HG02571 (cell line): ENCODE data around the gene ADAM12.

ENCODE experiments used
- ATAC-seq: cut with Tn5 transposase; IDR thresholded peaks from one replicate; pipeline ENCODE4 v1.9.1; 2021; ENCODE audit warnings: mild to moderate bottlenecking, moderate library complexity; ENCODE audit not compliant: unreplicated experiment

ADAM12 gene

DNA sequence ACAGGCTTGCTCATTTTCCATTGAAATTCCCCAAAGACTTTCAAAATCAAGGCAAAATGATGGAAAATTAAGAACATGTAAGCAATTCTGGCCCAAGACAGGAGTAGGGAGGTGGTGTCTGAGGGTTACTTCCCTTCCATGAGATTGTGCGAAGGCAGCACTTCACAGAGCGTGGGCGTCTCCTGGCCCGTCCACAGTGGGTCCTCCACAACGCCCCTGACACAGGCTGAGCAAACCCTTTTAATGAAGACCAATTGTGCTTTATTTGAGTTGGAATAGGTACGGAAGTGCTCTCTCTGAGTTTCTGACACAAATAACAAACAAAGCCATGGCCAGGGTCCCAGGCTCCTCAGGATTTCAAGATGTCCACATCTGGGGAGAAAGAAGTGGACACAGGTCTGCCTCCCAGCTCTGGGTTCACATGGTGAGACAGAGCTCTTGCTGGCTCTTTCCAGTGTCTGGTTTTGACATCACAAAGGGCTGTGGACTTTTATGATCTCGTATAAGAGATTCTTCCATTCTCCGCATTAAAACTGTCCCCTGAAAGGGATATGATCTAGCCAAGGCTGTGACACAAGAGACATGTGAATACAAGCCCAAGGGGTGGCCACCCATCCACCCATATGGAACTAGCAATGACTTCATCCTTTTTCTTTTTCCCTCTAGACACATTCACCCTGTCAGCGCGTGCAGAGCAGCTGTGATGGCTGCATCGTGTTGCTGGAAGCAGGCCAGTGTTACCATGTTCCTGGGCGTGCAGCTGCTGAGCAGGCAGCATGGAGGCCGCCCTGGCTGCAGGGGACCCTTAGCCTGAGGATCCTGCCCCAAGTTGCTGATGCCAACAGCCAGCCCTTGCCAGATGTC, 145.6 kb downstream of the ADAM12 start:
- no peak for ATAC-seq

DNA sequence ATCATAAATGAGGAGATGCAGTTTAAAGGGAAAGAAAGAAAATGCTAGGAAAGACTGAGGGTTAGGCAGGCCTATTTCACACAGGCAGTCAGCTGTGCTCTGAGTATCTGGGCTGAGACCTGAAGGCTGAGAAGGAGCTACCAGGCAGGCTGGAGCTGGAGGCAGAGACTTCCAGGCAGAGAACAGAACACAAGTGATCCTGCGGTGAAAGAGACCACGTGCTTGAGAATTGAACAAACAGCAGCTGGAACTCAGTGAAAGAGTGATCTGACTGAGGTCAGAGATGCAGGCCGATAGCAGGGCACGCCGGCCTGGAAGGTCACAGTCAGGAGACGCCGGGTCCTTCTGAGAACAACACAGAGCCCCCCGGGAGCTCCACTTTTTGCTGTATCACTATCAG, 147.8 kb downstream of the ADAM12 start:
- ATAC-seq, result no peak

DNA sequence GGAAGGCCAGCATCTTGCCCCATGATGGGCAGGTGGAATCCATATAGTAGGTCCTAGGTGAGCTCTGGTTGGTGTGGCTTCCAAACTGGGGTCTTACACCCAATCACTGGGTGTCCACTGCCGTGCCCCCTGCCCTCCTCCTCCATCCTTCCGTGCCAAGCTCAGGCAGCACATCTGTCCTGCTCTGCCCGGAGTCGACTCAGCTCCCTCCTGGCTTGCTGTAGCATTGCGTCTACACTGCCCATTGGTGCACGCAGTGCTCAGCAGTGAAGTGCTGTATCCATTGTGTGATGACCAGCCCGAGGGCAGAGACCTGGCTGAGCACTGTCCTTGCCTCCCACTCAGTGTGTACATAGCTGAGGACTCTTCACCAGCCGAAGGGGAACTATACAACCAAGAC, 148.4 kb downstream of the ADAM12 start:
- no peak for ATAC-seq

DNA sequence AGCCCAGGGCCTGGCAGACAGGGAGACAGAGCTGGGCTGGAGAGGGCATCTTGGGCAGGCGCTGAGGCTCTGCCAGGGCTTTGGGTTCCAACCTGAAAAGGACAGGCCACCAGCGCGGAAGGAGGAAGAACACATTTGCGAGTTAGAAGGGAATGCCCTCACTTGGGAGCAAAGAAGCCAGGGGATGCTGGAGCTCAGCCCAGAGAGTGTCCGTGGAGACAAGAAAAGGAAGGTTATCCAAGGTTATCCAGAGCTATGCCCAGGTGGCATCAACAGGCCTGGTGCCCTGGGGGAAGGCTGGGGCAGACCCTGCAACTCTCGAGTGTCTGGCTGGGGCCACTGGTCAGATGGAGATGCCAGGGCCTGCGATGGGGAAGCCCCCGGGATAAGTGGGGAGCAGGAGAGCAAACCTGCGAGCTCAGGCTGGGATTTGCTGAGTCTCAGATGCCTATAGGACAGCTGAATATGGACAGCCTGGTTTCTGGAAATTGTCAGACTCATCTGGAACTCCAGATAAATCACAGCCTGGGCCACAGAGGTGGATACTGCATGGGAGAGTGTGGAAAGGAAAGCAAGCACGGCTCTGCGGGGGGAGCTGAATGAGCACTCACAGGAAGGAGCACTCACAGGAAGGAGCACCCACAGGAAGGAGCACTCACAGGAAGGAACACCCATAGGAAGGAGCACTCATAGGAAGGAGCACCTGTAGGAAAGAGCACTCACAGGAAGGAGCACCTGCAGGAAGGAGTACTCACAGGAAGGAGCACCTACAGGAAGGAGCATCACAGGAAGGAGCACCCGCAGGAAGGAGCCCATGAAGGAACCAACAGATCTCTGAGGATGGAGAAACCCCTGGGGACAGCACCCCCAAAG, 152.1 kb downstream of the ADAM12 start:
- ATAC-seq, result no peak

DNA sequence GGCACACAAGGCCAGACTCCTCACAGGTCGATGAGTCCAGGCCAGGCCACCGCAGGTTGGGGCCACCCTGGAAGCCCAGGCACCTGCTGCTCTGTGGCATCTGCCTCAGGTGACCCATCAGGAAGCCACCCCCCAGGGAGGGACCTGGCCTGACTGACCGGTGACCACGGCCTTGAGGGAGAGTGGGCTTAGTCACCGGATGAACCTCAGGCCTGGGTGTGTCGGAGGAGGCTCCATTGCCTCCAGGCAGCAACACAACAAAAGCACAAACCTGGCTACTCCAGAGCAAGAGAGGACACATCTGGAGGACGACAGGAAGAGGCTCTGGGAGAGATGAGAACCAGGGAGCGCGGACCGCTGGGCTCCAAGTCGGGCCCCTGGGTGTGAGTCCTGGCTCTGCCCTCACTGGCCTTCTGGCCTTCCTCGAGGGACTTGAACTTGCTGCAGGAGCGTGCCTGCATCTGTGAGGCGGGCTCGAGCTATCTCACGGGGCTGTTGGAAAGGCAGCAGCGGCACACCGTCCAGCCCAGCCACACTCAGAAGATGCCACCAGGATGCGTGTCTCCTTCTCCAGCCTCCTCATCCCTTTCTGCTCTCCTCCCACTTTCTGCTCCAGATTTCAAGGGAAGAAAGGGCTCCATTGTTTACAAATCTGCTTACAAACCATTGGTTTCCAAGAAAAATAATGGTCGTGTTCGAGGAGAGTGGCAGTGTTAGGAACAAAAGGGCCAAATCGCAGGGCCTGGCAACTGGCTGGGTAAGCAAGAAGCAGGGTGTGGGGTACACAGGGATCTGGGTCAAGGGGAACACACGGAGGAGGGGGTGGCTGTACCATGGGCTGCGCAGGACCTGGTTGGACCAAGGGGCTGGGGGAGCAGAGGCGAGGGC, 152.9 kb downstream of the ADAM12 start:
- no peak for ATAC-seq

DNA sequence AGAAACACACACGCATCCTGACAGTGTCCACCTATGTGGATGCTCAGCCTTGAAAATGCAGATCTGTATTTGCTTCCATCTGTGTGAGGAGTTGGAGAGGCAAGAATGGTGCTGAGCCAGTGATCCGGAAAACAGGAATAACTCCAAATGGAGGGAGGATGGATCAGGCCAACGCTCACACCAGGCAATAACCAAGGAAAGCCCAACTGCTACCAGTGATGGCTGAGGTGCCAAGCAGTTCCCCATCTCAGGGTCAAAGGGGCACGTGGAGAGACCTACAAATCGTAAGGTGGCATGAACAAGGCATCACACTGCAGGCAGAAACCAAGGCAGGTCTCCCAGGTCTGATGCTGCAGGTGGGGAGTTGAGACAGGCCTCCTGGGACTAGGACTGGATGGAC, 153.6 kb downstream of the ADAM12 start:
- no peak for ATAC-seq

DNA sequence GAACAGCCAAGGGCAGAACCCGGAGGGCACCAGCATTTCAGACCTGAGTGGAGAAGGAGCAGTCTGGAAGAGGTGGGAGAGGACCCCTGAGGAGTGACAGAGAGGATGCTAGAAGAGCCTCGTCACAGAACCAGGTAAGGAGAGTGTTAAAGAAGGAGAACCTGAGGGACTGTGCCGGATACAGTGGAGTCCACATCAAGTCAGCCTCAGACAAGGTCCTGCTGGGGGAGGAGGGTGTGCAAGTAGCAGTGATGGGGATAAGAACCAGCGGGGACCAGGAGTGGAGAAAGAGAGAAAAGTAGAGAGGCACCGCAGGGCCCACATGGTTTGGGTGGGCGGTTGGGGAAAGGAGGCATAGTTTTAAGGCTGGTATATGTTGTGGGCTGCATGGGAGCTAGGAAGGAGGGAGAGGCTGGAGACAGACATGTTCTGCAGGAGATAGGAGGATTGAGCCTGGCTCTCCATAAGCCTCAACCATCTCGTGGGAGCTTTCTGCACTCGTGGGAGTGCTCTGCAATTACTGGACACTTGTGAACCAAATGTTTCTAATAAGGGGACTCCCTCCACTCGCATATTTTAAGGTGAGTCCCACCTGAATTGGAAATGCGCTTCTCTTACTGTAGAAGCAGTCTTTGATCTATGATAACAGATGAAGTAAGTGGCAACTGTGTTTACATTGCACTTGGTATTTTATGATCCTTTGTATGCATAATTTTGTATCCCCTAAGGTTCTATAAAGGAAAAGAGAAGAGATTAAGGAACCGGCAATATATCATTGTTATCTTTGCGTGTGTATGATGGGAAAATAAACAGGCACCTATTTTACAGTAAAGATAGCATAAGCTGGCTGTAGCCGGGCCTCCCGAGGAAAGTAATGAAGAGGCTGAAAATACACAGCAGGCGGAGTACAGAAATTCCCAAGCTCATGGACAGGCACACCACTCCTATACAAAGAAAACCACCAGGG, 154.8 kb downstream of the ADAM12 start:
- no peak for ATAC-seq

DNA sequence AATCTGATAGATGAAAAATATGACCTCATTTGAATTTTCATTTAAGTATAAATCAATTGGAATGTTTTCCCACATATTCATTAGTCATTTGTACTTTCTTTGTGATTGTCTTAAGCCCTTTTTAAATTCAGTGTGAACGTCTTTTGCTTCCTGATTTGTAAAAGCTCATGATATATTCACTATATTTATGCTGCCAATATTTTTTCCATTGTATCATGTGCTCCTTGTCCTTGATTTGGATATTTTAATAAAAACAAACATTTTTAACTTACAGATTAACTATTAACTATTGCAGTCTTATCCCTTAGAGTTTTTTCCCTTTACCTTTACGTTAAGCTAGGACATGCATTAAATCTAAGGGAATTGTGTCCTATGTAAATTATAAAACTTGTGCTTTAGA, 157.7 kb downstream of the ADAM12 start:
- ATAC-seq, result no peak

DNA sequence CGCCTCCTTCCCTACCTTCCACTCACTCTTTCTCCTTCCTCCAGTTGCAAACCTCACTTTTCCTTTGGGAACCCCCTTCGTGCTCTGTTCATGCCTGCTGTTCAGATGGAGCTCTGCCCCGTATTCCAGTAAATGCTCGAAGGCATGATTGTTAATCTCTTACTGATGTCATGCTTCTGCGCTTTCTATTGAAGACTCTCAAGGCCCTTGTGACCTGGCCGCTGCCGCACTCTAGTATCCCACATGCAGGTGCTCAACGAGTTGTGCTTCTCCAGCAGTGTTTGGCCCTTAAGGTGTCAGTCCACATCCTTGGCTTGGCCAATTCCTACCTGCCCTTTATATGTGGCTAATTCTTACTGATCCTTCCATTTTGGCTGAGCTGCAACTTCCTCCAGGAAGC, 158.6 kb downstream of the ADAM12 start:
- no peak for ATAC-seq

DNA sequence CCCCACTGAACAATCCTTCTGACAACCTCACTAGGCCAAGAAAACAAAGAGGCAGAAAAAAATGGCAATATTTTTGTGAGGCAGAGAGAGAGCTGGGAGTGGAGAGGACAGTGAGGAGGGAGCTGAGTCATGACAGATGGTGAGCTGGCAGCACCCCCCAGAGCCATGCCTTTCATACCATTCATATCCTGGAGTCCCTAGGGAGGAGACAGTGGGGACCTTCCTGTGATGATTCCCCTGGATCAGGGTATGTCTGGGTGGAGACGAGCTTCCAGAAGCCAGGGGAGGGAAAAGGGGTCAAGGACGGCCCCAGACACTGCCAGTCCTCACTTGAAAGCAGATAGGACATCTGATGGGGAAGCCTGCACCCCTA, 160.5 kb downstream of the ADAM12 start:
- no peak for ATAC-seq

DNA sequence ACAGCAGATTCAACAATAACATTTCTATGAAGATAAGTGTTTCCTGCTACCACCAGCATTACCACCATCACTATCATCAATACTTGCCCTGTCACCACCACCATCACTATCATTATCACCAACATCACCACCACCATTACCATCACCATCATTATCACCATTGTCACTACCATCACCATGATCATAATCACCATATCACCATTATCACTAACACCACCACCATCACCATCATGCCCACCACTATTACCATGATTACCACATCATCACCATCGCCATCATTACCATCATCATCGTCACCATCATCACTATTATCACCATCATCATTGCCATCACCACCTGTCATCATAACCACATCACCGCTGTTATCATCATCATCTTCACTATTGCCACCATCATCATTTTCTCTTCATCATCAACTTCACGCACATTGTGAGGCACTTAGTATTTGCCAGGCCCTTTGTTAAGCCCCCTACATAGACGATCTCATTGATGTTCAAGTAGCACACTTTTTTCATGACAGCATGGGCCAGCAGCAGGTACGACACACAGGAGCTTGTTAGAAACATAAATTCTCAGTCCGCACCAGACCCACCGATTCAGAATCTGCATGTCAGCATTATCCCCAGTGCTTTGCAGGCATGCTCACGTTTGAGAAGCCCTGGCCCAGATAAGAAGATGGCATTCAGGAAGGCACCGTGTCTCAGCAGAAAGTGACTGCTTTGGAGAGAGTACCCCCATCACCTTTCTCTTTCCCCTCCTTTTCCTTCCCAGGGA, 161.1 kb downstream of the ADAM12 start:
- no peak for ATAC-seq

DNA sequence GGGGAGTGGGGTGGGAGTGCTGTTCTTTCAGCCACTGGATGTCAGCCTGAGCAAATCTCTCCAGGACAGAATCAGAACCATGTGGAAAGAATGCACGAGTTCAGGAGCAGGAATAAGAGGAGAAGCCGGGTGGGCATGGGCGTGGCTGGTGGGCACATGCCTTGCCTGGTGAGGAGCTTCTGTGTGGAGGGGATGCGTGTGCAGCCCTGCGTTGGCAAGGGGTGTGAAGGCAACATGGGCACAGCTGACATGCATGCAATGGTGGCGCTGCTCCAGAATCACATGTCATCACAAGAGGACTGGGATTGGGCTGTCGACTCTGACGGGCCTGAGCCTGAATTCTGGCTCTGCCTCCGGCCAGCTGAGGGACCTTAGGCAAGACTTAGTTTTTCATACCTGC, 162.1 kb downstream of the ADAM12 start:
- no peak for ATAC-seq

DNA sequence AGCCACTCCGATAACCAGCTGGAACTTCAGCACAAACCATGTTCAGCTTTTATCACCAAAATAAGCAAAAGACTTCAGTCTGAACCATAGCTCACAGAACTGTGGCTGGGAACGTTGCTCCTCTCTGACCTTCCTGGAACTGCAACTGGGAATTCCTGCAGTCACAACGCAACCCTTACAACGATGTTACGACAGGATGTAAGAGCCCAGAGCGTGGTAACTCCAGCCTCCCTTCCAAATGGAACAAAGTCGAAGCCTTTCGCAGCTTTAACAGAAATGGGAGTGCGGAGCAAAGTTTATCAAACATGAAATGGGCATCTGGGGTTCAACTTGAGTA, 162.6 kb downstream of the ADAM12 start:
- no peak for ATAC-seq

DNA sequence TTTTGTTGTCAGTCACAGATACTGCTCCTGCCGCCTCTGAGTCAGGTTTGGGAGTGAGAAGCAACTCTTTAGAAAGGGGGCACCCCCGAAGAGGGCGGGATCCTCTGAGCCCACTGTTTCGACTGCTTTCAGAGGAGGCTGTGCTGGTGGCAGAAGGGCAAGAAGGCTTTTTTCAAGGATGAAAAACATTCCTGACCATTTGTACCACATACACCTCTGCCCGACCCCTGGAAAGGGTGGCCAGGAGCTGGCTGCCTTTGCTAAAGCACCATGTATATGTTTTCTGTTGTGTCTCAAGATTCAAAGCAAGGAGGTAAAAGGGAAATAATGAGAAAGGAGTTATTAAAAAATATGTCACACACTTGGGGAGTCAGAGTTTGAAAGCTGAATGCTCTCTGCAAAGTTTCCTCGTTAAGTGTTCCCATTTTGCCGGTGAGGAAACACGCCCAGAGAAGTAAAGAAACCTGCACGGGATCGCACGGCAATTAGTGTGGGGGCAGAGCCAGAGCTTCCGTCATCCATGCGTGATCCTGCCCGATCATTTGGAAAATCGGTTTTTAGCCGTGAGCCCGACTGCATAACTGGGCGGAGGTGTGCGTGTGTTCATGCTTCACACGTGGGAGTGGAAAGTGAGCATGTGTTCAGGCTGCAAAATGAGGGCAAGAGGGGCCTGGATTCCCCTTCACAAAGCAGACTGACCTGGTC, 163.2 kb downstream of the ADAM12 start:
- no peak for ATAC-seq

DNA sequence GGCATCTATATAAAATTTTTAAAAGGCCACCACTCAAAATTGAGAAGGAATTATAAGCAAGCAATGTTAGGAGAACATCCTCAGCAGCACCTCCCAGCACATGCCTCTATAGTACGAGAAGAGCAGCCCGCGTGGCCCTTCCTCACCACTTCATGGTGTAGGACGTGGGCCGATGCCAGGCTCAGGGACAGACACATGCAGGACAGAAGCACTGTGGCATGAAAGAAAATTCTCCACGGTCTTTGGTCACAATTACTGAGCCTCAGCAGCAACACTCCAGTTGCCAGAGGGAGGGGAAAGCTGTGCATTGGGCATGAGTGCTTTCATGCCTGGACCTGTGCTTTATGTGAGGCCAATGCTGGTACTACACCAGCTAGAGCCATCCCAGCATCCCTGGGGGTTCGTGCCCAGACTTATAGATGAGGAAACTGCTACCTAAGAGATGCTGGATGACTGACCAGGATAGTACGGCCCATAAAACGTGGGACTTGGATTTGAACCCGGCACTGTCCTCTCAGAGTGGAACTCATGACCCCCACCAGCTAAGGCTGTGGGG, 164.7 kb downstream of the ADAM12 start:
- ATAC-seq, result no peak

DNA sequence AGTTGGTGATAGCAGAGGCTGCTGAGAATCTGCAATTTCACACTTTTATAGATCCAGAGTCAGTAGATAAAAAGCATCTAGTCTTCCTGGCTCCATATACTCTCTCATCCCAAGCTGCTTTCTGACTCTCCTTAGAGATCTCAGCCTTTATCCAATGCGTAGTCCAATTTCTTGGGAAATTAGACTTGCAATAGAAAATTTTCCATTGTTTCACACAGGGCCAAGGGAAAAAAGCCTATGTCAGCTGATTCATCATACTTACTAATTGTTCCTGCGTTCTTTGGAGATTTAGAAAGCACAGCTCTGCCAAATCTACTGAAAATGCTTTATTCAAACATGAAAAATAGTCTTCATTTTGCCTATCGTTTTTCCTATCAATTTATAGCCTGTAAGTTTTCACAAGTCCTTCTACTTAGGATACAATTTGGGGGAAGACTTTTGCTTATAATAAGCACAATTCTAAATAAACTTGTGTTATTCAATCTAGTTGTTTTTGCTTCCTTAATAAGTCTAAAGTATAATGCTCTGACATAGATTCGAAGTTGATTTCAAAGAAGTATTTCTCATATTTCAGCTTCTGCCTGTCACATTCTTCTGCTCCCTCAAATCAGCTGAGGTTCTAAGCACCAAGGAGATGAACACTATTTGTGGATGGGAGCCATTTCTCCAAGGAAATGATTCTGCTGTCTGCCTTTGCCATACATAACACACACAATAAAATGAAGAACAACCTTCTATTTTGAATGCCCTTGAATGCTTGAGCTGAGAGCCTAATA, 165.4 kb downstream of the ADAM12 start:
- no peak for ATAC-seq

DNA sequence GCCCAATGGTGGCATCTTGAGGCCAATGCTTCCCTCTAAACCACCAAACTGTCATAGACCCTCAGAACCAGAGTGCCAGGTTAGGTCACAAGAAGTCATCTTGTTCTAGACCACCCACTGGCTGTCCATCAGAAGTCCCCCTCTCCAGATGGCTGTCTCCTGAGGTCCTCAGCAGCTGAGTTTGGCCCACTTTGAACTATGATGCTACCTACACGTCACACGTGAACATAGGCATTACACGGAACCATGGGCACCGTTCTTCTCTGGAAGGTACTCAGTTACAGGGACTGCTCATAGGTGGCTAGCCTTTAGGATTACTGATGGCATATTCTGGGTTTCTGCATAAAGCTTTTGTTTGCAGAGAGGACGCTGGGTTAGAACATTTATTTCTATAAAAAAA, 166.4 kb downstream of the ADAM12 start:
- no peak for ATAC-seq
